Chondrocyte (in vitro differentiated cells): Measurements from ENCODE around the gene GET4. TPM values are rescaled to one million over a fixed set of nuclear protein-coding genes. Genes with fewer than 3 reads are reported as not detected.

Experiments used
- DNase-seq: peaks from one replicate; pipeline ENCODE4 v3.0.0; 2021; ENCODE audit warnings: mixed read lengths, low spot score
- H3K27ac Mint-ChIP-seq: one replicate; pipeline ENCODE4 v1.8.0; 2021; ENCODE audit warnings: mild to moderate bottlenecking, moderate library complexity, mixed read lengths; ENCODE audit not compliant: unreplicated experiment
- H3K27me3 Mint-ChIP-seq: 2 replicates; pipeline ENCODE4 v1.8.0; 2021; ENCODE audit warnings: low read depth, mixed read lengths
- H3K36me3 Mint-ChIP-seq: 2 replicates; pipeline ENCODE4 v1.8.0; 2021; ENCODE audit warnings: low read depth, mixed read lengths
- H3K4me1 Mint-ChIP-seq: 2 replicates; pipeline ENCODE4 v1.8.0; 2021; ENCODE audit warnings: low read depth, mild to moderate bottlenecking, mixed read lengths
- H3K4me3 Mint-ChIP-seq: one replicate; pipeline ENCODE4 v1.8.0; 2021; ENCODE audit warnings: mild to moderate bottlenecking, moderate library complexity, mixed read lengths; ENCODE audit not compliant: unreplicated experiment
- H3K9me3 Mint-ChIP-seq: 2 replicates; pipeline ENCODE4 v1.8.0; 2021; ENCODE audit warnings: low read depth, mixed read lengths
- total RNA-seq: library from RNA; stranded (reverse); gene quantifications from 3 replicates; pipeline ENCODE4 v1.2.1, GENCODE V29; 2021
- TF ChIP-seq, protein P1 (sequence below): fragments of 200-600 bp; sonication (generic); IDR thresholded peaks from 2 replicates; pipeline ENCODE4 v1.5.0; 2021; ENCODE audit warnings: antibody characterized with exemption, mild to moderate bottlenecking, moderate library complexity

GET4 gene
- total RNA-seq, 1 donor from 2014 or later = 28.0 TPM

DNA sequence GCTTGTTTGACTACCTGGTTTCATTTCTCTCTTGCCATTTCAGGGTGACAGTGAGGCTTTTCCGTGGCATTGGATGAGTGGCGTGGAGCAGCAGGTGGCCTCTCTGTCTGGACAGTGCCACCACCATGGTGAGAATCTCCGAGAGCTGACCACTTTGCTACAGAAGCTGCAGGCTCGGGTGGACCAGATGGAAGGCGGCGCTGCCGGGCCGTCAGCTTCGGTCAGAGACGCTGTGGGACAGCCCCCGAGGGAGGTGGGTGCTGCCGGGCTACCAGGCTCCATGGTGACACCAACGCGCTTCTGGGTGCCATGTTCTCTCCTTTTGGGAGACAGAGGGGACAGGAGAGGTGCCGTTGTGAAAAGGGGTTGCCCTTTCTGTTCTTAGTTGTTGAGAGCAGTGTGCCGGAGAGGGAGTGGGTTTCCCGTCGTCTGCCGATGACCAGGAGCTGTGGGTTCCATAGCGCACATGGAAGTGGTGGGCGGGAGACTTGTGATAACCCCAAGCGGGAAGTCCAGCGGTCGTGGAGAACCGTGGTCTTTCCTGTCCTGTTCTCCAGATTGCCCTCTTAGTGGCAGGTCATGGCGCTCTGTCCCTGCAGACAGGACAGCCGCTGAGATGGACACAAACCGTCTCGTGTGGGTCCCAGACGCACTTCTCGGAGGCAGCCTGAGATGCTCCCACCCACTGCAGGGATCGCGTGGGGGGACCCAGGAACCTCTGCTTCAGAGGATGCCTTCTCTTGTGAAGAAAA, 22.8 kb upstream of the GET4 start:
- no peak for DNase-seq
- Mint-ChIP-seq H3K27me3 (no peaks in the 10 kb centered on the region), H3K9me3 (no peaks in the 10 kb centered on the region), H3K4me3 (no peak overlapping the region), H3K4me1 (no peaks in the 10 kb centered on the region), H3K27ac (no peak overlapping the region), H3K36me3 (peaks cover 35% of the 10 kb centered on the region)
- TF ChIP-seq, protein P1, sequence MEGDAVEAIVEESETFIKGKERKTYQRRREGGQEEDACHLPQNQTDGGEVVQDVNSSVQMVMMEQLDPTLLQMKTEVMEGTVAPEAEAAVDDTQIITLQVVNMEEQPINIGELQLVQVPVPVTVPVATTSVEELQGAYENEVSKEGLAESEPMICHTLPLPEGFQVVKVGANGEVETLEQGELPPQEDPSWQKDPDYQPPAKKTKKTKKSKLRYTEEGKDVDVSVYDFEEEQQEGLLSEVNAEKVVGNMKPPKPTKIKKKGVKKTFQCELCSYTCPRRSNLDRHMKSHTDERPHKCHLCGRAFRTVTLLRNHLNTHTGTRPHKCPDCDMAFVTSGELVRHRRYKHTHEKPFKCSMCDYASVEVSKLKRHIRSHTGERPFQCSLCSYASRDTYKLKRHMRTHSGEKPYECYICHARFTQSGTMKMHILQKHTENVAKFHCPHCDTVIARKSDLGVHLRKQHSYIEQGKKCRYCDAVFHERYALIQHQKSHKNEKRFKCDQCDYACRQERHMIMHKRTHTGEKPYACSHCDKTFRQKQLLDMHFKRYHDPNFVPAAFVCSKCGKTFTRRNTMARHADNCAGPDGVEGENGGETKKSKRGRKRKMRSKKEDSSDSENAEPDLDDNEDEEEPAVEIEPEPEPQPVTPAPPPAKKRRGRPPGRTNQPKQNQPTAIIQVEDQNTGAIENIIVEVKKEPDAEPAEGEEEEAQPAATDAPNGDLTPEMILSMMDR = no peak

- H3K4me3 Mint-ChIP-seq = no peak overlapping the region
- H3K36me3 Mint-ChIP-seq = peaks cover 36% of the 10 kb centered on the region
- H3K9me3 Mint-ChIP-seq = no peaks in the 10 kb centered on the region
- no peaks in the 10 kb centered on the region for H3K4me1 Mint-ChIP-seq
- TF ChIP-seq, protein P1 = no peak
- no peak overlapping the region for H3K27ac Mint-ChIP-seq
- no peaks in the 10 kb centered on the region for H3K27me3 Mint-ChIP-seq
- no peak for DNase-seq
These were observed 22.1 kb upstream of the GET4 start for GRCh38 chr7:854118-854775.

GRCh38 chr7:855686-856369, 20.5 kb upstream of the GET4 start:
- DNase-seq = no peak
- TF ChIP-seq, protein P1 = no peak
- H3K36me3 Mint-ChIP-seq = peaks cover 41% of the 10 kb centered on the region
- H3K27me3 Mint-ChIP-seq = no peaks in the 10 kb centered on the region
- no peaks in the 10 kb centered on the region for H3K4me1 Mint-ChIP-seq
- no peaks in the 10 kb centered on the region for H3K9me3 Mint-ChIP-seq
- no peak overlapping the region for H3K4me3 Mint-ChIP-seq
- H3K27ac Mint-ChIP-seq = peak overlapping the region; percentile 17

DNA sequence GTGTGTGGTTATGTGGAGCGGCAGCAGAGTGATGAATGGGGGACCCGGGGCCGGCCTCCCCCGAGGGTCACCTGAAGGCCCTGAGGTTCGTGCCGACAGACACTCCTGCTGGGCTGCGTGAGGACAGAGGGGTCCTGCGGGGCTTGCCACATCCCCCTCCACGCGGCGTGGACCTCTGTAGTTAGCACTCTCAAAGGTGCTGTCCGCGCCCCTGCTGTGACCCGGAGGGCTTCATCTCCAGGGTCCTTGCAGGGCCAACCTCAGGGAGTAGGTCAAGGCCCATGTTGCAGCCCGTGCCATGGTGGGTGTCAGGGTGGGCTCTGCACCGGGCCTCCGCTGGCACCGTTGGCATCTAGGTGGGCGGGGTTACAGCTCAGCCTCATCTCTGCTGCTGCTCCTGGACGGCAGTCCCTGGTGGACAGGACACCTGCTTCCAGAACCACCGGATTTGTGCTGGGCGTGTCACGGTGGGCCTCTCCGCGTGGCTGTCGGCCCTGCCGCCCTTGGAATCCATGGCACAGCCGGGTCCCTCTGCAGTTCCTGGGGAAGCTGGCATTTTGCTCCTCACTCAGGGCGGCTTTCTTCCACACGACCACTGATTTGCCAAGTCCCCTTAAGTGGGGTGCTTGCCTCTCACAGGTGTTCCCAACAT, 19.8 kb upstream of the GET4 start:
- Mint-ChIP-seq H3K27ac (no peak overlapping the region), H3K9me3 (no peaks in the 10 kb centered on the region), H3K4me1 (no peaks in the 10 kb centered on the region), H3K4me3 (no peak overlapping the region), H3K36me3 (peaks cover 46% of the 10 kb centered on the region), H3K27me3 (no peaks in the 10 kb centered on the region)
- DNase-seq = no peak
- TF ChIP-seq, protein P1 = no peak

- Mint-ChIP-seq H3K27ac (no peak overlapping the region), H3K27me3 (no peaks in the 10 kb centered on the region), H3K4me1 (no peaks in the 10 kb centered on the region), H3K4me3 (no peak overlapping the region), H3K36me3 (peaks cover 53% of the 10 kb centered on the region), H3K9me3 (no peaks in the 10 kb centered on the region)
- TF ChIP-seq, protein P1 = no peak
- no peak for DNase-seq
These were observed 18.7 kb upstream of the GET4 start for GRCh38 chr7:857661-858060.
